HG03558 (cell line): Measurements from ENCODE around the gene ISM1.

Source experiments
- ATAC-seq: cut with Tn5 transposase; IDR thresholded peaks from one replicate; pipeline ENCODE4 v1.9.1; 2021; ENCODE audit warnings: moderate number of reproducible peaks; ENCODE audit not compliant: unreplicated experiment; ENCODE audit errors: extremely low read depth

The ISM1 gene

GRCh38 chr20:13251106-13251903 lies 30.2 kb downstream of the ISM1 start:
- ATAC-seq = no peak

GRCh38 chr20:13251904-13252297 lies 30.8 kb downstream of the ISM1 start:
- ATAC-seq = no peak

- no peak for ATAC-seq
Observed at GRCh38 chr20:13255356-13255755, 34.3 kb downstream of the ISM1 start.

DNA sequence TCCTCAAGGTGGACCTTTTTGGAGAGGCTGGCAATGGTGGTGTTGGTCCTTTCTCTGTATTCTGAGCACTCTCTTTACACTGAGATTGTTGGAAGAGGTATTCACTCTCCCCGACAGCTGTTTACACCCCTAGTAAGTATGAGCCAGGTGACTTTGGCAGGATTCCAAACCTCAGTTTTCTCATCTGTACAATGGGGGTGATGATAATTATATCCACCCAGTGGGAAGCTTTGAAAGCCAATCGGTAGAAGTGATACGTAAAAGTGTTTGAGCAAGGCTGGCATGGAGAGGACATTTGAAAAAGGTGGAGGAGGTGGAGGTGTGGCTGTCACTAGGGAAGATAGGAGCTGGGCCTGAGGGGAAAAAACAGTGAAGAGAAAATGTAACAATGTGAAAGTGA lies 35.5 kb downstream of the ISM1 start:
- ATAC-seq = no peak

DNA sequence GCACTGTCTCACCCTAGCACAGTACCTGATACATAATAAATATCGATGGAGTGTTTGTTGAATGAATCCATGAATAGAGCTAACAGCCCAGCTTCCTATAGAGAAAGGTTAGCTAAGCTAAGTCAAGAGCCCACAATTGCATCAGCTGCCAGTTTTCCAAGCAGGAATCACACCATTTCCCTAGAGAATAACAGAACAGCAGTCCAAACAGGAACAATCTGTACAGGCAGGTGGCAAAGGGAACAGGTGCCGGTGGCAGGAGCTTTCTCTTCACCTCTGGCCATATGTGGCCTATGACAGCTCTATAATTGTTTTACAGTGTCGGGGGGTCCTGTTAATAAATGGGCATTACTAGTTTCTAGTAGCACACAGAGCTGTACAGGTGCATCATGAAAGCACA lies 38.8 kb downstream of the ISM1 start:
- no peak for ATAC-seq

DNA sequence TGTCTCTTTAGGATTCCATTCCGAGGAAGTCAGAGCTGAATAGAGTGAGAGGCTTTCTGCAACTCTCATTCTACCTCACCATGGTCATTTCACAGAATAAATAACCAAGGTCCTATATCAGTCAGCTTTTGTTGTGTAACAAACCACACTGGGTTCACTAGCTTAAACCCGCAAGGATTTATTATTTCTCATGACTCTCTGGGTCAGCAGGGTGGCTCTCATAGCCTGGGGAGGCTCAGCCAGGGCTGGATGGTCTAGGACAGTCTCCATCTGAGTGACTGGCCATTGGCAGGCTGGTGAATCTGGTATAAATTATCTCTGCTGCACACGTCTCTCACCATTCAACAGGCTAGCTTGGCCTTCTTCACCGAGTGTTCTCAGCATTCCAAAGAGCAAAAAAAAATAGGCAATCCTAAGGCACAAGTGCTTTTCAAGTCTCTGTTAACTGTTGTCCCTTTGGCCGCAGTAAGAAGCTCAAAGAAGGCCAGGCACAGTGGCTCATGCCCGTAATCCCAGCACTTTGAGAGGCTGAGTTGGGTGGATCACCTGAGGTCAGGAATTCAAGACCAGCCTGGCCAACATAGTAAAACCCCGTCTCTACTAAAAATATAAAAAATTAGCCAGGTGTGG lies 39.7 kb downstream of the ISM1 start:
- no peak for ATAC-seq

- no peak for ATAC-seq
Observed at GRCh38 chr20:13261460-13262301, 40.6 kb downstream of the ISM1 start.

- no peak for ATAC-seq
Observed at GRCh38 chr20:13262302-13262650, 41.2 kb downstream of the ISM1 start.

- ATAC-seq = no peak
Observed at GRCh38 chr20:13262671-13263360, 41.7 kb downstream of the ISM1 start.

GRCh38 chr20:13263451-13263850 lies 42.4 kb downstream of the ISM1 start:
- ATAC-seq = no peak

- no peak for ATAC-seq
Observed at GRCh38 chr20:13264907-13265306, 43.8 kb downstream of the ISM1 start.

GRCh38 chr20:13265941-13266340 lies 44.9 kb downstream of the ISM1 start:
- no peak for ATAC-seq

DNA sequence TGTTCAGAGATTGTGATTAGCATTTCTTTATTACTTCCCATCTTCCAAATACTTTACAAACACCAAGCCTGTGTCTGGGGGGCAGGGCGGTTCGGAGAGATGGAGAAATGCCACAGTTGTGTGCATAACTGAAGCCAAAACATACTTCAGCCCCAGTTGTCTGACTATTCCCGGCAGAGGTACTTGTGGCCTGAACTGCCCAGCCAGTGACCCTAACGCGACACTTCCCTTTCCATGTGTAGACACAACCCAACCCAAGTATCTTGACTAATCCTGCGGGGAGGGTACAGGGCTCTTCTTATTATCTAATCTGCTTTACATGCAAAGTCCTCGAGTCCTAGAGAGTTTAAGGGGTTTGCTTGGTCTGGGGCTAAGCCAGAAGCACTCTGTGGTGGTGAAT lies 46.2 kb downstream of the ISM1 start:
- no peak for ATAC-seq

DNA sequence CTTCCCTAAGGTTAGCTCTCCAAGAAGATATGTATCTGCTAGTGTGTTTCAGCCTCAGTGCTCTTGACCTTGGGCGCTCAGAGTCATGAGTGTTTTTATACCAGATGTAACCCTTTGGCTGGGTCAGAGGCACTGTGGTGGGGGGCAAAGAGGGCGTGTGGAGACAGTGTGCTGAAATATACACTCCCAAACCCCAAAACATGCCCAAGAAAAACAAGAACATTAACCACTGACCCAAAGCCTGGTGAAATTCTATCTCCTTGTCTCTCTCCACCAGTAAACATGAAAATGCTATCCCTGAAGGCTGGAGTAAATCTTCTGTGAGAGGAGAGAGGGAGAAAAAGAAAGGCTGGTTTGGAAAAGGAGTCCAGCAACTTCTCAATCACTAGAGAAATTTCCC lies 47.9 kb downstream of the ISM1 start:
- no peak for ATAC-seq

- no peak for ATAC-seq
Observed at GRCh38 chr20:13270211-13270610, 49.1 kb downstream of the ISM1 start.

GRCh38 chr20:13271098-13271497 lies 50.0 kb downstream of the ISM1 start:
- no peak for ATAC-seq

DNA sequence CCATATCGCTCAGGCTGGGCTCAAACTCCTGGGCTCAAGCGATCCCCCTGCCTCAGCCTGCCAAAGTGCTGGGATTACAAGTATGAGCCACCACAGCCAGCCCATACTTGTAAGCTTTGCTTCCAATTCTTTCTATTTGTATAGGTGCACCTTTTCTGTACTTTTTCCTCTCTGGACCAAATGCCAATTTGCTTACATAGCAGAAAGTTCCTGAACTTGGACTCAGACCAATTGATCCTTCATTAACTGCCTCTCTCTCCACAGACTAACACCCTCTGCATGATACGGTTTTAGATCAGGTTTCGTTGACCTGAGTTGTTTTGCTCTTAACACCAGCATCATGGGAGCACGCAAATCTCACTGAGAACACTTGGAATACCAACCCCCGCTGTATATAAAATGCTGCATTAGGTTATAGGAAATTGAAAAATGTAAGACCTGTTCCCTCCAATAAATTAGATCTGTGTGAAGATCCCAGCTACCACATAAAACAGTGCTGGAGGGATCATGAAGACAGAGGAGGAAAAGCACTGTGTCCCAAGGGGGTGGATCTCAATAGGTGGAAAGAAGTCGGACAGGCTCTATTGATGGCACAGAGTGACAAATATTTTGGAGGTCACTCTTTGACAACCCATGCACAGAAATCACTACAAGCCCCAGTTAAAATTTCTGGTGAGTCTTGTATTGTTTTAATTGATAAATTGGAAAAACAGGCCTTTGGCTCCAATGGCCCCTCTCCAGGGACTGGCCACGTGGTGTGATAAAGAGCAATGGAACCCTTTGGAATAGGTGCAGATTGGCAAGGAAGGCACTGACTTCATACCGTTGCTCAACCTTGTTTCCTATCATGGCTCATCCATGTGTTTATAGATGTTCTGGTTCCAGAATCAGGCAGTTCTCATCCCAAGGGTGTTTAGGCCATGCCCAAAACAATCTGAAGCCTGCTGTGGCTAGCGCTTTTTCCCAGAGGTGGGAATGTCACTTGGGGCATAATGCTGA lies 51.2 kb downstream of the ISM1 start:
- no peak for ATAC-seq

- ATAC-seq = no peak
Observed at GRCh38 chr20:13274275-13274861, 53.3 kb downstream of the ISM1 start.

DNA sequence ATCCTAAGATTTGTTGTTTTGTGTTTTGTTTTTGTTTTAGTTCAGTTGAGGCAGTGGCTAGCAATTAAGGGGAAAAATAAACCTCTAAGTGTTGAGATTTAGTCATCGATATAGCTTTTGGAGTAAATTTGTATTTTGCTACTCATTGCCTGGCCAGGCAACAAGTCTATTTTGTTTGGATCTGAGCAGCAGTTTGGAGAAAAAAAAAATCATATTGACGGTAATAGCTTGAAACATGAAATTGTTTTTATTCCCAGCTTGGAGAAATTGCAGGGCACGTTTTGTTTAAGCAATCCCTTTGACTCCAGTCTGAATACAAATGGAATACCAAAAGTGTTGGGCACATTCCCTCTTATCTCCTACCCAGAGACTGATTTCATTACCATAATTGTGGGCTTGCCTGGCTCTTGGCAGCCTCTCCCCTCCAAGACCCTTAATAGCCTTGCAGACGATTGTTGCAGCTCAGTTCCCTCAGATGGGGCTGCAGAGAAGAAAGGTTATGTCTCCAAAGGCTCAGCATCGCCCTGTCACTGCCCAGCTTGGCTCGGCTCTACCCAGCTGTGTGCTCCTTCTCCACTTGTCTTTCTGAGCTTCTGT lies 56.0 kb downstream of the ISM1 start:
- no peak for ATAC-seq
